Kidney (tissue), 14 donors: Measurements from ENCODE around the gene MCHR1. TPM values are rescaled to one million over a fixed set of nuclear protein-coding genes. Genes with fewer than 3 reads are reported as not detected.

Experiments
- DNase-seq, 5 donors: peaks; one replicate each; pipeline ENCODE4 v3.0.0-alpha.2; 2013 to 2020
- FAIRE-seq: peaks from 2 replicates; lab custom pipeline; 2012; peaks lifted over from hg19 to GRCh38; lab: Jason Lieb, UNC
- H3K27ac ChIP-seq, 2 donors: one replicate each; pipeline ENCODE4 v1.7.0; 2013; ENCODE audit warnings: low read depth in 2 of 2, low read length in 2 of 2, inconsistent platforms in 1 of 2
- H3K27me3 ChIP-seq: one replicate; pipeline ENCODE4 v1.7.1; 2013; ENCODE audit warnings: low read length, inconsistent platforms; ENCODE audit not compliant: control insufficient read depth, insufficient read depth
- H3K36me3 ChIP-seq, 3 donors: one replicate each; pipeline versions ENCODE4 v1.7.0 to v1.7.1; 2013; ENCODE audit warnings: low read length in 3 of 3, control low read depth in 1 of 3, inconsistent platforms in 1 of 3; ENCODE audit not compliant: insufficient read depth in 3 of 3, control insufficient read depth in 2 of 3
- H3K4me1 ChIP-seq, 3 donors: one replicate each; pipeline versions ENCODE4 v1.7.0 to v1.7.1; 2013; ENCODE audit warnings: low read length in 3 of 3, inconsistent platforms in 1 of 3, low read depth in 1 of 3; ENCODE audit not compliant: control insufficient read depth in 2 of 3, insufficient read depth in 2 of 3
- H3K4me3 ChIP-seq, 3 donors: one replicate each; pipeline versions ENCODE4 v1.7.0 to v1.8.1; 2013; ENCODE audit warnings: low read length in 3 of 3, control low read depth in 1 of 3, inconsistent platforms in 1 of 3
- H3K9ac ChIP-seq, 3 donors: one replicate each; pipeline versions ENCODE4 v1.7.0 to v1.7.1; 2013; ENCODE audit warnings: low read length in 3 of 3, control low read depth in 1 of 3, inconsistent platforms in 1 of 3
- H3K9me3 ChIP-seq, 3 donors: one replicate each; pipeline versions ENCODE4 v1.7.0 to v1.7.1; 2013; ENCODE audit warnings: low read length in 3 of 3, control low read depth in 1 of 3, inconsistent platforms in 1 of 3; ENCODE audit not compliant: control insufficient read depth in 2 of 3, insufficient read depth in 1 of 3
- intact Hi-C: fragments of 100-400 bp; cut with DNase I; formaldehyde crosslinking; loops from one replicate; pipeline ENCODE4 v1.11.1; 2022
- polyA plus RNA-seq: library from polyadenylated mRNA; stranded (reverse); fragments of 350-450 nt; fragmentation: Illumina TruSeq; extraction: RNeasy Lipid Tissue Mini Kit (QIAGEN cat#74804); gene quantifications from one replicate; pipeline ENCODE4 v1.2.3, GENCODE V29; 2014; ENCODE audit warnings: low read depth, low replicate concordance; ENCODE audit not compliant: insufficient read depth
- total RNA-seq: library from RNA; stranded (reverse); fragmentation: NEBNext Ultra II Directional; extraction: Animal tissue kit (Norgen Biotek cat#: 25700); gene quantifications from one replicate; pipeline ENCODE4 v1.2.1, GENCODE V29; 2021
- TF ChIP-seq, protein P1 (sequence below): IDR thresholded peaks from 3 replicates; pipeline ENCODE4 v1.5.1; 2012; ENCODE audit warnings: mild to moderate bottlenecking, moderate library complexity, borderline replicate concordance; ENCODE audit not compliant: insufficient read depth; ENCODE audit errors: extremely low read depth
- donor health status: control.
- donor health status: control.
- donor health status: control.
- donor health status: control.
- donor health status: control.
- donor health status: DM: yes; HTN: yes; CAD: no.
- donor health status: Normal renal cell carcinoma (clear cell type).

MCHR1 gene
- total and polyA plus RNA-seq, 2 donors from 2014 or later = not detected

- Histone ChIP-seq H3K9me3 (no peaks in the 10 kb centered on the region), H3K36me3 (no peaks in the 10 kb centered on the region), H3K27ac (no peak overlapping the region), H3K9ac (no peak overlapping the region), H3K27me3 (no peaks in the 10 kb centered on the region), H3K4me1 (no peaks in the 10 kb centered on the region), H3K4me3 (no peak overlapping the region)
- FAIRE-seq (no peak), DNase-seq (no peak)
- TF ChIP-seq, protein P1, sequence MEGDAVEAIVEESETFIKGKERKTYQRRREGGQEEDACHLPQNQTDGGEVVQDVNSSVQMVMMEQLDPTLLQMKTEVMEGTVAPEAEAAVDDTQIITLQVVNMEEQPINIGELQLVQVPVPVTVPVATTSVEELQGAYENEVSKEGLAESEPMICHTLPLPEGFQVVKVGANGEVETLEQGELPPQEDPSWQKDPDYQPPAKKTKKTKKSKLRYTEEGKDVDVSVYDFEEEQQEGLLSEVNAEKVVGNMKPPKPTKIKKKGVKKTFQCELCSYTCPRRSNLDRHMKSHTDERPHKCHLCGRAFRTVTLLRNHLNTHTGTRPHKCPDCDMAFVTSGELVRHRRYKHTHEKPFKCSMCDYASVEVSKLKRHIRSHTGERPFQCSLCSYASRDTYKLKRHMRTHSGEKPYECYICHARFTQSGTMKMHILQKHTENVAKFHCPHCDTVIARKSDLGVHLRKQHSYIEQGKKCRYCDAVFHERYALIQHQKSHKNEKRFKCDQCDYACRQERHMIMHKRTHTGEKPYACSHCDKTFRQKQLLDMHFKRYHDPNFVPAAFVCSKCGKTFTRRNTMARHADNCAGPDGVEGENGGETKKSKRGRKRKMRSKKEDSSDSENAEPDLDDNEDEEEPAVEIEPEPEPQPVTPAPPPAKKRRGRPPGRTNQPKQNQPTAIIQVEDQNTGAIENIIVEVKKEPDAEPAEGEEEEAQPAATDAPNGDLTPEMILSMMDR = no peak
- intact Hi-C loops = no loop called here
Observed at GRCh38 chr22:40705918-40706682, 26.8 kb downstream of the MCHR1 start.

- Histone ChIP-seq H3K27ac (no peak overlapping the region), H3K9ac (no peak overlapping the region), H3K9me3 (no peaks in the 10 kb centered on the region), H3K4me3 (no peak overlapping the region), H3K36me3 (no peaks in the 10 kb centered on the region), H3K4me1 (no peaks in the 10 kb centered on the region), H3K27me3 (no peaks in the 10 kb centered on the region)
- TF ChIP-seq, protein P1 = no peak
- DNase-seq (no peak), FAIRE-seq (no peak)
- intact Hi-C loops = no loop called here
Observed at GRCh38 chr22:40707154-40707553, 27.9 kb downstream of the MCHR1 start.

GRCh38 chr22:40708177-40708576 lies 28.9 kb downstream of the MCHR1 start:
- TF ChIP-seq, protein P1 = no peak
- Histone ChIP-seq H3K4me1 (no peaks in the 10 kb centered on the region), H3K27ac (no peak overlapping the region), H3K4me3 (no peak overlapping the region), H3K9ac (no peak overlapping the region), H3K27me3 (no peaks in the 10 kb centered on the region), H3K36me3 (no peaks in the 10 kb centered on the region), H3K9me3 (no peaks in the 10 kb centered on the region)
- FAIRE-seq (no peak), DNase-seq (no peak)
- intact Hi-C loops = no loop called here
